MM.1S (cell line): ENCODE data around the gene FOXJ1.

Experiments
- DNase-seq: peaks from one replicate; pipeline ENCODE4 v3.0.0-alpha.2; 2015
- H2AFZ ChIP-seq: fragments of 300-600 bp; sonication (generic); 2 replicates; pipeline ENCODE4 v1.6.0; 2016; ENCODE audit warnings: antibody characterized with exemption, low read length
- H3F3A ChIP-seq: fragments of 300-600 bp; sonication (generic); 2 replicates; pipeline ENCODE4 v1.6.1; 2016; ENCODE audit warnings: mild to moderate bottlenecking, antibody characterized with exemption, low read length, moderate library complexity, mixed read lengths; ENCODE audit not compliant: insufficient read depth
- H3K27ac ChIP-seq: fragments of 300-600 bp; sonication (generic); 2 replicates; pipeline ENCODE4 v1.5.1; 2016; ENCODE audit warnings: mild to moderate bottlenecking, low read length
- H3K27me3 ChIP-seq: fragments of 300-600 bp; sonication (generic); replicated peaks from 2 replicates; pipeline ENCODE4 v1.6.0; 2016; ENCODE audit warnings: low read length; ENCODE audit not compliant: insufficient read depth
- H3K36me3 ChIP-seq: fragments of 300-600 bp; sonication (generic); replicated peaks from 2 replicates; pipeline ENCODE4 v1.6.1; 2016; ENCODE audit warnings: mild to moderate bottlenecking, low read length, mixed read lengths; ENCODE audit not compliant: insufficient read depth
- H3K4me1 ChIP-seq: fragments of 300-600 bp; sonication (generic); 2 replicates; pipeline ENCODE4 v1.6.1; 2016; ENCODE audit warnings: low read length, mixed read lengths
- H3K4me2 ChIP-seq: fragments of 300-600 bp; sonication (generic); 2 replicates; pipeline ENCODE4 v1.6.0; 2016; ENCODE audit warnings: low read depth, low read length
- H3K4me3 ChIP-seq: fragments of 300-600 bp; sonication (generic); 2 replicates; pipeline ENCODE4 v1.5.1; 2016; ENCODE audit warnings: low read length, mixed read lengths
- H3K79me2 ChIP-seq: fragments of 300-600 bp; sonication (generic); 2 replicates; pipeline ENCODE4 v1.6.1; 2016; ENCODE audit warnings: mixed run types, low read length, mixed read lengths
- H3K9ac ChIP-seq: fragments of 300-600 bp; sonication (generic); 2 replicates; pipeline ENCODE4 v1.6.1; 2016; ENCODE audit warnings: low read length, mixed read lengths
- H3K9me2 ChIP-seq: fragments of 300-600 bp; sonication (generic); replicated peaks from 2 replicates; pipeline ENCODE4 v1.6.1; 2016; ENCODE audit warnings: mild to moderate bottlenecking, low read length, mixed read lengths; ENCODE audit not compliant: insufficient read depth
- H3K9me3 ChIP-seq: fragments of 300-600 bp; sonication (generic); replicated peaks from 2 replicates; pipeline ENCODE4 v1.6.1; 2016; ENCODE audit warnings: mild to moderate bottlenecking, low read length, mixed read lengths; ENCODE audit not compliant: insufficient read depth
- H4K20me1 ChIP-seq: fragments of 300-600 bp; sonication (generic); 2 replicates; pipeline ENCODE4 v1.6.1; 2016; ENCODE audit warnings: mild to moderate bottlenecking, low read length, moderate library complexity, mixed read lengths; ENCODE audit not compliant: insufficient read depth
- EZH2 ChIP-seq: fragments of 300-600 bp; sonication (generic); optimal IDR thresholded peaks from 2 replicates; pipeline ENCODE3; 2017; ENCODE audit warnings: low read depth, mild to moderate bottlenecking, antibody characterized with exemption, low read length, mixed read lengths
- EZH2phosphoT487 ChIP-seq: fragments of 300-600 bp; sonication (generic); IDR thresholded peaks from 2 replicates; pipeline ENCODE4 v1.6.1; 2018; ENCODE audit warnings: antibody characterized with exemption, low read length
- TF ChIP-seq, protein P1 (sequence below): fragments of 300-600 bp; sonication (generic); IDR thresholded peaks from 2 replicates; pipeline ENCODE4 v1.5.1; 2016; ENCODE audit warnings: antibody characterized with exemption, low read length, mixed read lengths

The FOXJ1 gene

DNA sequence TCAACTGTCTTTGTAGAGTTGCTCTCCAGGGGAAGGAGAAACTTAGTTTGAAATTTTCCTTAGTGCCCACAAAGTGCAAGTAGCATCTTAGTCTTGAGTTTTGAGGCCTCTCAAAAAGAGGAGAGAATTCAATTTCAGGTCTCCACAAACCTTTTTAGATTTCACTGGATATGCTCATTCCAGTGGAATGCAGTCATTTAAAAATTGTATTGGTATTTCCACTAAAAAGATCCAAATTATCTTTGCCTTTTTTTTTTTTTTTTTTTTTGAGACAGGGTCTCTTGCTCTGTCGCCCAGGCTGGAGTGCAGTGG, 6.9 kb upstream of the FOXJ1 start:
- DNase-seq: no peak
- Histone ChIP-seq H4K20me1 (no peaks in the 10 kb centered on the region), H3F3A (peaks cover 7% of the 10 kb centered on the region; the same call in 1 of the 2 replicates), H3K79me2 (no peaks in the 10 kb centered on the region), H3K27me3 (no peaks in the 10 kb centered on the region), H3K9me3 (no peaks in the 10 kb centered on the region), H3K4me3 (no peak overlapping the region), H2AFZ (no peak overlapping the region), H3K9ac (no peak overlapping the region), H3K4me1 (peaks cover 21% of the 10 kb centered on the region), H3K4me2 (no peak overlapping the region), H3K9me2 (no peaks in the 10 kb centered on the region), H3K36me3 (no peaks in the 10 kb centered on the region), H3K27ac (no peak overlapping the region)
- no peak for TF ChIP-seq EZH2phosphoT487
- TF ChIP-seq EZH2: no peak
- TF ChIP-seq, protein P1, sequence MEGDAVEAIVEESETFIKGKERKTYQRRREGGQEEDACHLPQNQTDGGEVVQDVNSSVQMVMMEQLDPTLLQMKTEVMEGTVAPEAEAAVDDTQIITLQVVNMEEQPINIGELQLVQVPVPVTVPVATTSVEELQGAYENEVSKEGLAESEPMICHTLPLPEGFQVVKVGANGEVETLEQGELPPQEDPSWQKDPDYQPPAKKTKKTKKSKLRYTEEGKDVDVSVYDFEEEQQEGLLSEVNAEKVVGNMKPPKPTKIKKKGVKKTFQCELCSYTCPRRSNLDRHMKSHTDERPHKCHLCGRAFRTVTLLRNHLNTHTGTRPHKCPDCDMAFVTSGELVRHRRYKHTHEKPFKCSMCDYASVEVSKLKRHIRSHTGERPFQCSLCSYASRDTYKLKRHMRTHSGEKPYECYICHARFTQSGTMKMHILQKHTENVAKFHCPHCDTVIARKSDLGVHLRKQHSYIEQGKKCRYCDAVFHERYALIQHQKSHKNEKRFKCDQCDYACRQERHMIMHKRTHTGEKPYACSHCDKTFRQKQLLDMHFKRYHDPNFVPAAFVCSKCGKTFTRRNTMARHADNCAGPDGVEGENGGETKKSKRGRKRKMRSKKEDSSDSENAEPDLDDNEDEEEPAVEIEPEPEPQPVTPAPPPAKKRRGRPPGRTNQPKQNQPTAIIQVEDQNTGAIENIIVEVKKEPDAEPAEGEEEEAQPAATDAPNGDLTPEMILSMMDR: no peak

- Histone ChIP-seq H3K4me2 (no peak overlapping the region), H3K27ac (no peak overlapping the region), H3F3A (peaks cover 7% of the 10 kb centered on the region; the same call in 1 of the 2 replicates), H2AFZ (no peak overlapping the region), H3K27me3 (no peaks in the 10 kb centered on the region), H3K9me2 (no peaks in the 10 kb centered on the region), H3K4me3 (no peak overlapping the region), H4K20me1 (no peaks in the 10 kb centered on the region), H3K36me3 (no peaks in the 10 kb centered on the region), H3K79me2 (no peaks in the 10 kb centered on the region), H3K9me3 (no peaks in the 10 kb centered on the region), H3K9ac (no peak overlapping the region), H3K4me1 (peaks cover 21% of the 10 kb centered on the region)
- no peak for DNase-seq
- TF ChIP-seq, protein P1: peak; percentile 49
- TF ChIP-seq EZH2phosphoT487 (no peak), EZH2 (no peak)
Measured at GRCh38 chr17:76147211-76148014, 6.4 kb upstream of the FOXJ1 start.

- Histone ChIP-seq H3K4me1 (peaks cover 27% of the 10 kb centered on the region), H3K27ac (peak overlapping the region; percentile 85), H3K4me2 (peak overlapping the region; percentile 77), H3K9ac (peak overlapping the region; percentile 70), H3K36me3 (no peaks in the 10 kb centered on the region), H2AFZ (peak overlapping the region; percentile 37), H3K9me2 (no peaks in the 10 kb centered on the region), H3K79me2 (no peaks in the 10 kb centered on the region), H3K27me3 (no peaks in the 10 kb centered on the region), H4K20me1 (no peaks in the 10 kb centered on the region), H3K9me3 (no peaks in the 10 kb centered on the region), H3K4me3 (0 out of 2 replicates have a peak overlapping the region, but pooled peaks have one; percentile 17), H3F3A (peaks cover 7% of the 10 kb centered on the region; the same call in 1 of the 2 replicates)
- TF ChIP-seq EZH2 (no peak), EZH2phosphoT487 (no peak)
- TF ChIP-seq, protein P1: no peak
- no peak for DNase-seq
Measured at GRCh38 chr17:76146053-76146851, 5.2 kb upstream of the FOXJ1 start.
